HG02798 (cell line): ENCODE results near the gene PSMB9.
"Not testable (repeated sequence)": the region's sequence is repeated elsewhere in the genome, so short reads cannot be mapped to it uniquely, and the experiment has no call there.

Experiments used
- ATAC-seq: cut with Tn5 transposase; IDR thresholded peaks from one replicate; pipeline ENCODE4 v1.9.1; 2021; ENCODE audit warnings: mild to moderate bottlenecking; ENCODE audit not compliant: unreplicated experiment, poor library complexity

PSMB9 gene

GRCh38 chr6:32855467-32856174 is 1.6 kb downstream of the PSMB9 start:
- no peak for ATAC-seq

GRCh38 chr6:32857156-32857891 is 3.3 kb downstream of the PSMB9 start:
- no peak for ATAC-seq

DNA sequence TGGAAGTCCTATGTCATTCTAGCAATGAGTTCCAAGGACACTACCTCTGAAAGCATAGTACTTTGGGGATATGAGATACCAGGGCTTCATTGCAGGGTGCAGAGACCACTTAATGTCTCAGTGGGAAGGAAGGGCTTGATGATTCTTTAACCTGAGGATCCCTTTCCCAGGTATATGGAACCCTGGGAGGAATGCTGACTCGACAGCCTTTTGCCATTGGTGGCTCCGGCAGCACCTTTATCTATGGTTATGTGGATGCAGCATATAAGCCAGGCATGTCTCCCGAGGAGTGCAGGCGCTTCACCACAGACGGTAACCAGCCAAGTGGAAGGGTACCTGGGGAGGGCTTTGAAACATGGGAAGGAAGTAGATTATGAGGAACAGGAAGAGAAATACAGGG is 4.2 kb downstream of the PSMB9 start:
- no peak for ATAC-seq

GRCh38 chr6:32860674-32861073 is 6.7 kb downstream of the PSMB9 start:
- no peak for ATAC-seq

DNA sequence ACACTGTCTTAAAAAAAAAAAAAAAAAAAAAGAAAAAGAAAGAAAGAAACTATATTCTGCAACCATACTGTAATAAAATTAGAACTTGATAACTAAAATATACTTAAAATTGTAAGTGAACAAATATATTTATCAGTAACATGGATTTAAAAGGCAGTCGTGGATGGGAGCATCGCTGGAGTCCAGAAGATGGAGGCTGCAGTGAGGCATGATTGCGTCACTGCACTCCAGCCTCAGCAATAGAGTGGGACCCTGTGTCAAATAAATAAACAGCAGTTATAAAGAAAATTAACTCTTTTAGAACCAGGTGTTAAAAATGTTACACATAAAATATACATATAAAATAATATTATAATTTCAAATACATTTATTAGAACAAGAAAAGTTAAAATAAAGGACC is 8.7 kb downstream of the PSMB9 start:
- no peak for ATAC-seq

DNA sequence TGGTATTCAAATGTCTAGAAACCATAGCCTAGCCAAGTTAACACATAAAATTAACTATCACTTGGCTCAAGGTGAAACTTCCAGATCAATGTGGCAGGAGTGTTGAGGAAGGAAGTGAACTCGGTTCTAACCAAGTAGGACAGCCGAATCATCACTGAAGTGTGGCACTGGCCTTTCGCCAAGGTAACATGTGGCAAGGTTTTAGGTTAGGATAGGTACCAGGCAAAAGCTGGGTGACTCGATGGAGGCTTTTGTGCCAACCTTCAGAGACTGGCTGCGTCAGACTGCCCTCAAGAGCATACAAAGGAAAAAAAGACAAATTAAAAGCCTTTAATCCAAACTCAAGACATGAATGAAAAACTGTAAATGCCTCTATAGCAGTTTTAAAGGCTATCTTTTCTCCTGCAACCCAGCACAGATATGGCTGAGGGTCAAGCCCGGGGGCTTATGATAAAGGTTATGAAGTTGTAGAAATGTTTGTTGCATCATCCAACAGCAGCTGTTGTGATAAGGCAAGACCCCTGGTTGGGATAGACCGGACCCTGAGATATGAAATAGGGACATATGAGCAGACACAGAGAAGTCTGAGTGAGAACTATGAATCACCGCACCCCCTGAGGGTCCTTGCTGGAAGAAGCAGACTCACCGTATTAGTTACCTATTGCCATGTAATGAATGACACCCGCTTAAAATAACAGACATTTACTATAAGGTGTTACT is 11.9 kb downstream of the PSMB9 start:
- ATAC-seq: no peak

GRCh38 chr6:32867022-32867477 is 13.1 kb downstream of the PSMB9 start:
- peak; percentile 52 for ATAC-seq

DNA sequence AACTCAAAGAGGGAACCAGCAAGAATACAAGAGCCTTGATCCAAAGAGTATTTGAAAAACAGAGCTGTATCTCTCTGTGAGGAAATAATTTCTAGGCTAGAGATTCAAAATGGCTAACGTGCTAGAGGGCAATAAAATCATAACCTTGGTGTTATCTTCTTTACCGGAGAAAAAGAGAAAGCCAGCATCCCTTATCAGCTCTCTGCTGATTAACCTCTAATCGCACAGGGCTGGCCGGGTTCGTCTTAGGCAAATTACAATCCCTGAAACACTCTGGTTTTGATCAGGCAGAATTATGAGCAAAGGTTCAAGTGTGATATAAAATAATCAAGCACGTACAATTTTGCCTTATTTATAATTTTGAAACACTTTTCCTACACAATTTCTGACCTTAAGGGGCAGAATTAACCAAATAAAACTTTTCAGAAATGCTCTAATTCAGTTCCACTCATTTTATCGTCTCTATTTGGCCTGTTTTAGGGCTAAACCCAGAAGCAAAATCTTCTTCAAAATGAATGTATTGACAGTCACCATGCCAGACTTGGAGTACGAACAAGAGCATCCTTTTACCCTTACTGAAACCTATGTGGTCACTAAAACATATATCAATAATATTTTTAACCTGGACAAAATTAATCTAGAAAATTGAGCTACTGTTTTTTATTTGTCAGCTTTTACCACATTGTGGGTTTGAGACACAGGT is 13.7 kb downstream of the PSMB9 start:
- no peak for ATAC-seq

- no peak for ATAC-seq
These were observed 14.3 kb downstream of the PSMB9 start for GRCh38 chr6:32868257-32868788.

GRCh38 chr6:32873947-32874346 is 20.0 kb downstream of the PSMB9 start:
- not testable (repeated sequence) for ATAC-seq

GRCh38 chr6:32876603-32877002 is 22.6 kb downstream of the PSMB9 start:
- no peak for ATAC-seq

DNA sequence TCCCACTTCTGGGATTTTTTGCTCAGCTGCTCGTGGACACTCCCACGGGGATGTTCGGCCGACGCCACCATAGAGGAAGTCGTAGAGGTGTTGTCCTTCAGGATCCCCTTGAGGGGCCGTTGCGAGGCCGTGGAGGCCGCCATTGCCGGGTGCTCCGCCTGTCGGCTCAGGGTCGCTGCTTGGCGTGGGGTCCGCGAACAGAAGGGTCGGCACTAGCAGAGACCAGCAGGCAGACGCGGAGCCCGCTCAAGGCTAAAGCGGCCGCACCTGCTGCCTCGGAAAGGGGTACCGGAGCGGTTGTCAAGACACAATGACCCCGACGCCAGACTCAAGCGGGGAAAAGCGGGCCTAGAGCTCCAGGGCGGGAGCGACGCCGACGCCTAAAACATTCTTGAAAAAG is 25.7 kb downstream of the PSMB9 start:
- no peak for ATAC-seq

DNA sequence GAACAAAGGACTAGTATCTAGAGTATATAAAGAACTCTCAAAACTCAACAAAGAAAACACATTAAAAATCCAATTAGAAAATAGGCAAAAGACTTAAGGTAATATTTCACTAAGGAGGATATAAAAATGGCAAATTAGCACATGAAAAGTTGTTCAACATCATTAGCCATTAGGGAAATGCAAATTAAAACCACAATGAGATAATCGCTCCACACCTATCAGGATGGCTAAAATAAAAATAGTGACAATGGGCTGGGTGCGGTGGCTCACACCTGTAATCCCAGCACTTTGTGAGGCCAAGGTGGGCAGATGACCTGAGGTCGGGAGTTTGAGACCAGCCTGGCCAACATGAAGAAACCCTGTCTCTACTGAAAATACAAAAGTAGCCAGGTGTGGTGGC is 27.0 kb downstream of the PSMB9 start:
- not testable (repeated sequence) for ATAC-seq

DNA sequence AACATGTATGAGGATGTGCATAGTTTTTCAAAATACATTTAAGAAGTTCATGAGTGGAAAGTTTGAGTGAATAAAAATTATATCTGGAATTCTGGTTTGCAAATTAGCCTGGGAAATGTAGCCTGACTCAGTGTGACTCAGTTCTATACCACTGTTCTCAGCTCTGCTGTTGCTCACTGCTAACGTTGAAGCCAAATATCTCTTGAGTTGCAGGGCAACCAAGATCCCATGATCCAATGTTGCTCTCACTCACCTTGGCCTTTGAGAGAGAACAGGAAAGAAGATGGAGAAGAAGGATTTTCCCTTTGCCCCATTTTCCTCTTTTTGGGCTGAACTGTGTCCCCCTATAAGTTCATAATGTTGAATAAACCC is 28.9 kb downstream of the PSMB9 start:
- no peak for ATAC-seq

- no peak for ATAC-seq
These were observed 29.8 kb downstream of the PSMB9 start for GRCh38 chr6:32883789-32884188.

DNA sequence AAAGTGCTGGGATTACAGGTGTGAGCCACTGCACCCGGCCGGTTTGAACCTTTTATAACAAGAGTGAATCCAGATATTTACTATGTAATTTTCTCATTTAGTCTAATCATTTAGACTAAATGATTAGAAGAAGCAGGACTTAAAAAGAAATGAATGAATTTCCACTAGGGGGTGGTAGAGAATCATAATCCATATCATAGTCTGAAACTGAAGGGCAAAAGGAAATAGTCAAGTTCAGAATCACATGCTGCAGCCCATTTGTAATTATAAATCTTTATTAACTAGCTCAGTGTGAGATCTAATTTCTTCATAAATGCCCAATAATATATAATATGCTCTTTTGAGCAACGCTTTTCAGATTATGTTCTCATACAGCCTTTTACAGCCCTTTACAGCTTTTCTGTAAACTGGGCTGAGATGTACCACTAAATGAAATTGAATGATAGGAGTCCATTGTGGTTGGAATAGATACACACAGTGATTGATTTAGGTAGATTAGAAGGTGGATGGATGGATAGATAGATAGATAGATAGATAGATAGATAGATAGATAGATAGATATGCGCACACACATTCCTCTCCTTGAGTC is 31.8 kb downstream of the PSMB9 start:
- no peak for ATAC-seq

DNA sequence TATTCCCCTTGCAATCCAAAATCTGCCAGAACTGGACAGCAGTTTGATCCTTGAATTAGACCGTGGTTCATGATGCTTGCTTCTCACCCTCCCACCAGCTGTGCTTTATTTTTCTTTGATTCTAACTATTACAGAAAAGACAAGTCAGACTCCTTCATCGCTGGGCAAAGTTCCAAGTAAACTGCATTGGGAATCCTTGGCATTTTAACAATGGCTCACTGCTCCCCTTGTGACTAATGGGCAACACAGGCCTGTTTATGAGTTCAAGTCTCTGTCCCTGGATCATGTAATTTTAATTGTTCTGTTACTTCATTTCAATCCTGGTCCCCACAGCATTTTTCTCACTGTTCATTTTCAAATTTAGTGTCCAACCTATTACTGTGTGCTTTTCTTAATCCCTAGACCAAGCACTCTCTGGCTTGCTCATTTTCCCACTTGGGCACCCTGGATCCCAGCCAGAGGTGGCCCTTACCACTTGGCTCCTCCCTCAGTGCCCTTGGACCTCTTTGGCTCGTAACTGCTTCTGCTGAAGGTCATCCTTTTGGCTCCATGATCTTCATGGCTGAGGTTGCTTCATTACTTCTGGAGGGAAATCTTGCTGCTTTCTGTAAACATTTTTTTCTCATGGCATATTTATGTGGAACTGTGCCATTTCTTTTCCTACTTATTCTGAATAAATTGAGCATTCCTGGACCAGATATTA is 32.8 kb downstream of the PSMB9 start:
- no peak for ATAC-seq

DNA sequence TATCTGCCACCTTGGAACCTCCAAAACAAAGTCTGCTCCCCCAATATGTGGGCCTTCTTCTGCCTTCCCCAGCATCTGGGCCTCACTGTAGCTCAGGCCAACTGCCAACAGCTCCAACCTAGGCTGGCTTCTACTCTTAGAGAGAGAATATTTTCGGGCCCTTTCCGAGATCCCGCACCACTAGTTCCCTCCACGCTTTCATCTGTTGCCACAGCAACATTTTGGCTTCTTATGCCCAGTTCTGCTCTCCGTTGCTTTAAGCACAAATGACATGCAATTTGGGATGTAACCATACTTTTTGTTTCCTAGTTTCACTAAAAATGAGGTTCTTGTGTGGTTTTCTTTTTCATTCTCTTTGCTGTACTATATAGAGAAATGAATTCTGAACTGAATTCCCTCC is 33.6 kb downstream of the PSMB9 start:
- no peak for ATAC-seq

- no peak for ATAC-seq
These were observed 34.6 kb downstream of the PSMB9 start for GRCh38 chr6:32888576-32888975.
